Fibroblast of skin of abdomen (primary cell): Measurements from ENCODE around the gene HSPBAP1. TPM values are rescaled to one million over a fixed set of nuclear protein-coding genes. Genes with fewer than 3 reads are reported as not detected.

ENCODE experiments used
- DNase-seq: peaks from one replicate; pipeline ENCODE4 v3.0.0-alpha.2; 2013
- polyA plus RNA-seq, 2 experiments: library from polyadenylated mRNA; unstranded; fragments of 120-200 nt; gene quantifications; one replicate each; pipeline ENCODE4 v1.2.1, GENCODE V29; 2013; ENCODE audit not compliant: insufficient read length in 2 of 2

The HSPBAP1 gene, protein sequence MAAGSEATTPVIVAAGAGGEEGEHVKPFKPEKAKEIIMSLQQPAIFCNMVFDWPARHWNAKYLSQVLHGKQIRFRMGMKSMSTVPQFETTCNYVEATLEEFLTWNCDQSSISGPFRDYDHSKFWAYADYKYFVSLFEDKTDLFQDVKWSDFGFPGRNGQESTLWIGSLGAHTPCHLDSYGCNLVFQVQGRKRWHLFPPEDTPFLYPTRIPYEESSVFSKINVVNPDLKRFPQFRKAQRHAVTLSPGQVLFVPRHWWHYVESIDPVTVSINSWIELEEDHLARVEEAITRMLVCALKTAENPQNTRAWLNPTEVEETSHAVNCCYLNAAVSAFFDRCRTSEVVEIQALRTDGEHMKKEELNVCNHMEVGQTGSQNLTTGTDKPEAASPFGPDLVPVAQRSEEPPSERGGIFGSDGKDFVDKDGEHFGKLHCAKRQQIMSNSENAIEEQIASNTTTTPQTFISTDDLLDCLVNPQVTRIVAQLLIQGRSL
- polyA plus RNA-seq (2013, experiment 1 of 2; ENCODE audit: insufficient read length), result 6.0 TPM
- polyA plus RNA-seq (2013, experiment 2 of 2; ENCODE audit: insufficient read length), result 6.4 TPM

DNA sequence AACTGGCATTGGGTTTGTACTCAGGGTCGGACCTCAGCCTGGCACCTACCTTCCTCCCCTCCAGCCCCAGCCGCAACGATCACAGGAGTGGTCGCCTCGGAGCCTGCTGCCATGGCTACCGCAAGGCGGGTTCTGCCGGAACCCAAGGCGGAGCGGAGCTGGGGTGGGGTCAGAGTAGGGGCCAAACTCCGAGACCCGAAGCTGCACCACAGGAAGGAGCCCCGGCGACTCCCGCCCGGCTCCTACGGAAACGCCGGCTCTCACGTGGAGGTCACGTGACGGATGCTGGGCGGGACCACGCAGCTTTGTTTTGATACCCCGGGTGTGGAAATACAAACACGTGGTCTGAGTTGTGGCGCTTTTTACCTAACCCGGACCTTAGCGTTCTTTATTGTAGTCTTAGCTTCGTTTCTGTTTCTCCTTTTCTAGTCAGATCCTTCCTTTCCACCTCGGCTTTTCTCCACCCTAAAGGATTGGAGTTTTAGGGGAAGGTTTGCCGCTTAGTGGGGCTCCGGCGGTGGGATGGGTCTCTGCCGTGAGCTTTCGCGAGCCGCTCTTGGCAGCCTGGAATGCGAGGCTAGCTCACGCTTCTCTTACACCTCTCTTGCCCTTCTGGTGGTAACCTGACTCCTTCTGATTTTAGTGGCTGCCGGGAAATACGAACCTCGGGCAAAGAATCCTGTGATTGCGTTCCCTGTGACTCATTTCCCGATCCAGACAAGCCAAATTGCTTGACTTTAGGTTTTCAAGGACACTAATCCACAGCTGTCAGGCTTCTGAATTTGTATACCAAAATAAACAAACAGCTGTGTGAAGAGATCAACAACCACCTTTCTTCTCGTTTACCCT is at the start of gene HSPBAP1:
TSS of gene HSPBAP1 (minus strand) at position 264 of the 849 bp plus-strand sequence. CDS start at position 113, 151 bp downstream.
- peak; percentile 89 for DNase-seq

DNA sequence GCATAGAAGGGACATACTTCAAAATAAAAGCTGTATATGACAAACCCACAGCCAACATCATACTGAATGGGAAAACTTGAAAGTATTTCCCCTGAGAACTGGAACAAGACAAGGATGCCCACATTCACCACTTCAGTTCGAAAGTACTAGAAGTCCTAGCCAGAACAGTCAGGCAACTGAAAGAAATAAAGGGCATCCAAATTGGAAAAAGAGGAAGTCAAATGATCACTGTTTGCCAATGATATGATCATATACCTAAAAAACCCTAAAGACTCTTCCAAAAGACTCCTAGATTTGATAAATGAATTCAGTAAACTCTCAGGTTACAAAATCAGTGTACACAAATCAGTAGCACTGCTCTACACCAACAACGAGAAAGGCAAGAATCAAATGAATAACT is 42.0 kb upstream of the HSPBAP1 start:
- DNase-seq, result no peak

DNA sequence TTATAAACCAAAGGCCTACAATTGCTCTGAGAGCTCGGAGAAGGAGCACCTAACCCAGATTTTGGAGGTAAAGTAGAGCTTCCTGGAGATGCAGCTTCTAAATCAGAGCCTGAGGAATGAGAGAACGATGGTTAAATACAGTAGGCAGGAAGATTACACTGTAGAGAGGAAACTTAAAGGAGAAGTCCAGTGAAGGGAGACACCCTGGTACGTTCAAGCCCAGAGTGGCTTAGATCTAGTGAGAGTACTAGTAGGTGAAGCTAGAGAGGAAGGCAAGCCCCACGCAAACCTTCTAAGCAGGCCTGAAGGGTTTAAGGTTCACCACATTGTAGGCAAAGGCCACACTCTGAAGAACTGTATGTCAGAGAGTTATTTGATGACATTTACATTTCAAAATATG is 34.6 kb upstream of the HSPBAP1 start:
- no peak for DNase-seq

DNA sequence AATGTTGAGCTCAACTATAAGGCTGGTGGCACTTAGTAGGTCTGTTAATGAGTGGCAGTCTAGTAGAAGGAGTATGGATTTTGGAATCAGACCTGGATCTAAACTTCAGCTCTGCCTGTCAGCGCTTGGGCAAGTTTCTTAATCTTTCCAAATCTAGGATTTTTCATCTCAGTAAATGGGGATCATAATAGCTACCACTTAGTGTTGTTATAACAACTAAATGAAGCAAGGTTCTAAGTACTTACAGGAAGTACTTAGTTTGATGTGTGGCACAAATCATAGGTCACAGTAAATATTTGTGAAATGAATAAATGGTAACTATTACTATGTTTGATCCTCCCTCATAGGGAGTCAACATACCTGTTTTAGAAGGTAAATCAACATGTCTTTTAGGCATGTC is 32.6 kb upstream of the HSPBAP1 start:
- DNase-seq, result no peak

DNA sequence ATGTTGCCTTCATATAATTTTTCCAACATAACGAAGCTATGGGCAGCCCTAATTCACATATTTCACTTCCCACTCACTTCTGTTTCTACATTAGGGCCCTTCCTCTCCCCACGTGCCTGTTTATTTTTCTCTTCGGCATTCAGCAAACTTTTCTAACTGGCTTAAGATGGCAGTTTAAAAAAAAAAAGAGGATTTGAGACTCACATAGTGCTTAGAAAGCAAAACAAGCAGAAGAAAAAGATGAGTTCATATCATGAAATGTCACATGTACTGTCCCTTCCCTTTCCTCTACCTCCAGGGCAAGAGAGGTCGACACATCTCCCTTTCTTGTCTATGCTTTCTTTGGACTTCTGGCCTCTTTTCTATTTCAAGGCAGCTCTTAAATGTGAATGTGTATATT is 31.8 kb upstream of the HSPBAP1 start:
- no peak for DNase-seq

DNA sequence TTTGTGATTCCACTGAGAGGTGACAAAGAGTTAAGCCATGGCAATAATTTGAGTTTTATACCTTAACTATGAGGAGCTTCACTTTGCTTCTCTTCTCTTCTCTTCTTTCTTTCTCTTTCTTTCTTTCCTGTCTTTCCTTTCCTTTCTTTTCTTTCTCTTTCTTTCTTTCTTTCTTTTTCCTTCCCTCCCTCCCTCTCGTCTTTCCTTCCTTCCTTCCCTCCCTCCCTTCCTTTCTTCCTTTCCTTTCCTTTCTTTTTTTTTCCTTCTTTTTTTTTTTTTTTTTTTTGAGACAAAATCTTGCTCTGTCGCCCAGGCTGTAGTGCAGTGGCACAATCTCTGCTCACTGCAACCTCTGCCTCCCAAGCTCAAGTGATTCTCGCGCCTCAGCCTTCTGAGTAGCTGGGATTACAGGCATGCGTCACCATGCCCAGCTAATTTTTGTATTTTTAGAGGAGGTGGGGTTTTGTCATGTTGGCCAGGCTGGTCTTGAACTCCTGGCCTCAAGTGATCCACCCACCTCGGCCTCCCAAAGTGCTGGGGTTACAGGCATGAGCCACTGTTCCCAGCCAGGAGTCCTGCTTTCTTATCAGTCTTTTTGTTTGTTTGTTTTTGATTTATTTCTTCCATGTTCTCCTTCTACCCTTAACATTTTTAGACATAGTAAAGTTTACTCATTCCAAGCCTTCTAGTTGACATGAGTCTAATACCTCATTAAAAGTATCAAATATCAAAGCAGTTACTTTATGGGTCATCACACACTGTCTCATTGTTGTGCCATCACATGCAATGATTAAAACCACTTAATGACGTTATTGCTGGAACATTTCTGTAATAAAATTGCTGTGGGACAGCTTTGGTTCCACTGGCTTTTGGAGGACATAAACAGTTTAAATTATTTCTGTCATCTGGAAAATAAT is 31.1 kb upstream of the HSPBAP1 start:
- peak; percentile 6 for DNase-seq

DNA sequence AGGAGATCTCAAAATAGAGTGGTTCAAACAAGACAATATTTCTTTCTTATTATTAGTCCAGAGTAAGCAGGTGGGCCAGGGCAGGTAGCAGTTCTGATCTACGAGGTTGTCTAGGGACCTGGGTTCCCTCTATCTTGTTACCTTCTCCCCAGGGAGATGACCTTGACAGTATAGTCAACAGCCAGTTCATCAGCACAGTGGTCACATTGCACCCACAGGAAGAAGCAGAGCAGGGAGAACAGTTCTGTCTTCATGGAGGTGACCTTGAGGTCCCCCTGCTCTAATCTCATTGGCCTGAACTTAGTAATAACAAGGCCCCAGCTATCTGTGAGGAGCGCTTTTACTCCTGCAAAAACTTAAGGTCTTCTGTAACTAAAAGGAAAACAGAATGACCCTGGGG is 23.0 kb upstream of the HSPBAP1 start:
- DNase-seq, result no peak

DNA sequence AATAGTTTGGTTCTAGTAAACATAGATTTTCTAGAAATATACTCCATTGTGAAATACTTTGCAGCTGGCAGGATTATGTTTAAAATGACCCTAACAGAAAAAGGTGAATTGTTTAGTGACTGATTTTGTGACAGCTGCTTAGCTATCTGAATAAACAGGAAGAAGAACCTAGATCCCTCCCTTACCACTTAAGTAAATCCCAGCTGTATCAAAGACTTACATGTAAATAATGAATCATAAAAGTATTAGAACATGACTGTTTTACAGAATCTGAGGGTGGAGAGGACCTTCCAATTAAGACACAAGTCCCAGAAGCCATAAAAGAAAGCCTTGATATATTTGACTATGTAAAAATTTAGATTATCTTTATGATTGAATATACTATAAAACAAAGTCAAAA is 17.1 kb upstream of the HSPBAP1 start:
- DNase-seq, result no peak

DNA sequence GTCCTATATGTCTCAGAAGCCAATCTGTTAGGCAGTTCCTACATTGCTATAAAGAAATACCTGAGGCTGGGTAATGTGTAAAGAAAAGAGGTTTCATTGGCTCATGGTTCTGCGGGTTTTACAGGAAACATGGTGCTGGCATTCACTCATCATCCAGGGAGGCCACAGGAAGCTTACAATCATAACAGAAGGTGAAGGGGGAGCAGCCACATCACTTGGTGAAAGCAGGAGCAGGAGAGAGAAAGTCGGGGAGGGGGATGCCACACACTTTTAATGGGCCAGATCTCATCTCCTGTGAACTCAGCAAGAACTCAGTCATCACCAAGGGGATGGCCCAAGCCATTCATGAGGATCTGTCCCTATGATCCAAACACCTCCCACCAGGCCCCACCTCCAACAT is 10.3 kb upstream of the HSPBAP1 start:
- DNase-seq, result no peak

DNA sequence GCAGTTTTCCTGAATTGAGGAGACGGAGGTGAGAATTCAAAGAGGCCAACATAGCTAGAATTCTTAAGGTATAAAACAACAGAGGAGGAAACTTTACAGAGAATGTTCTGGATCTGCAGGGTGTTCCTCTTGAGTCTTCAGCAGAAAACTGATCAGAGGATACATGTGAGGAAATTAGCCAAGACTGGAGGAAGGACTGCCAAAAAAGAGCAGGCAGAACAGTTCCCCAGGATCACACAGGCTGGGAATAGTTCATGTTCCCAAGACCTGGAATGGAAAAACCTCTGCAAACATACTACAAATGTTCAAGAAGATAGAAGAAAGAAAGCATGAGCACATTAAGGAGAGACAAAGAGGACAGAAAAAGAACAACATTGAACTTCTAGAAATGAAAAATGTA is 8.7 kb upstream of the HSPBAP1 start:
- no peak for DNase-seq

DNA sequence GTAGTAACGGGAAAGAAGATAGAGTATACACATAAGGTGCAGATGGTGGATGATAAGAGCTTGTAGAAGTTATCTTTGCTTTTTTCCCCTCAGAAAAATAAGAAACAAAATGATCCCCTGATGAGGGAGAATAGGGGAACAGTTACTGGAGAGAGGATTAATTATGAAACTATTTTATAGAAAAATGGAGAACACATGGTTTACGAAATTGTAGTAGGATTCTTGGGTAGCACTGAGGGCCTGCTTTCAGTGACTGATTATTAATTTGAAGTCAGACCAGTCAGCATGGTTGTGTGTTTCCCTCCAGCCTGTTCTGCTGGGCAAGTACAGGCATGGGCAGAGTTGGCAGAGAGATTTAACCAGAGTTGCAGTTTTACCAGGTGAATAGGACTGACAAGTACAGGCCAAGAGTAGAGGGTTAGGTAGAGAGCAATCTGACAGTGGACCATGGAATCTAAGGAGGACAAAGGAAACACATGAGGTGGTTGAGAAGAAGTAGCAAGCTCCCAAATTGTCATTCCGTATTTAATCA is 7.1 kb upstream of the HSPBAP1 start:
- DNase-seq, result no peak

DNA sequence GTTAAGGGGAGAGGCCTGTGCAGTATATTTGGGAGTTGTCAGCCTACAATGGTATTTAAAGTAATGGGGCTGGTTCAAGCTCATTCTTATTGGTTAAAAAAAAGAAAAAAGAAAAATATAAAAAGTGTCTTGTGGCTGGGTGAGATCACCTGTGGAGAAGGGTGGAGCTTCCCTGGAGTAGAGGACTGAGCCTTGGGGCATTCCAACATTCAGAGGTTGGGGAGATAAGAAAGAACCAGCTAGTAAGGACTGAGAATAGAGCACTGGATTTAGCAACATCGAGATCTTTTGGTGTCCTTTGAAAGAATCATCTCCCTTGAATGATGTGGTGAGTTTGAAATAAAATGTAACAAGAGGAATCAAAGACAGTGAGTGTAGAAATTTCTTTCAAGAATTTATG is 6.4 kb upstream of the HSPBAP1 start:
- no peak for DNase-seq

DNA sequence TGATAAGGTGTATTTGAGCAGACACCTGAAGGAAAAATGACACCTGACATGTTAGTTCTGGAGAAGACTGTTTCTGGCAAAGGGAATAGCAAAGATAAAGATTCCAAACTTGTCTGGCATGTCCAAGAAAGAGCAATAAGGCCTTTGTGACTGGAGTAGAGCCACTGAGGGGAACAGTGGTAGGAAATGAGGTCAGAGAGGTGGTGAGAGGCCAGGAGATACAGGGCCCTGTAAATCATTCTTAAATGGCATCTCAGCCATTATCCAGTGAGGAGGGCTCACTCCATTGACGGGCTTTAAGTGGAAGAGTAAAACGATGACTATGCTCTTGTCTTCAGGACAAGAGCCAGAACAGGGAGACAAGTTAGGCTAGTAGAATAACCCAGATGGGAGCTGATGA is 5.7 kb upstream of the HSPBAP1 start:
- no peak for DNase-seq

DNA sequence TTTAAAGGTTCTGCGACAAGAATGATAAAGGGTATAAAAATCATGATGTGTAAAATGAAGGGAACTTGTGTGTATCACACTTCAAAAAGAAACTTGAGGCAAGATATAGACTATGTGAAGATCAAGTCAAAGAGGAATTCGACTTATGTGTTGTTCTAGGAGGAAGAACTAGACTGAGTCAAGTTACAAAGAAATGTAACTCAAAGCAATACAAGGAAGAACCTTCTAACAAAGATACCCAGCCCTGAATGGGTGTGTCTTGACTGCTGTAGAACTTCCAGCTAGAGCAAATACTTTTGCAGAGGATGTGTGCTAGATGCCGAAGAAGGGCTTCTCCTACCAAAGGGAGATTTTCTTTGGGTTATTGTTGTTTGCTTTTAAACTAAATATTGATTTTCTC is 3.7 kb upstream of the HSPBAP1 start:
- peak; percentile 6 for DNase-seq

DNA sequence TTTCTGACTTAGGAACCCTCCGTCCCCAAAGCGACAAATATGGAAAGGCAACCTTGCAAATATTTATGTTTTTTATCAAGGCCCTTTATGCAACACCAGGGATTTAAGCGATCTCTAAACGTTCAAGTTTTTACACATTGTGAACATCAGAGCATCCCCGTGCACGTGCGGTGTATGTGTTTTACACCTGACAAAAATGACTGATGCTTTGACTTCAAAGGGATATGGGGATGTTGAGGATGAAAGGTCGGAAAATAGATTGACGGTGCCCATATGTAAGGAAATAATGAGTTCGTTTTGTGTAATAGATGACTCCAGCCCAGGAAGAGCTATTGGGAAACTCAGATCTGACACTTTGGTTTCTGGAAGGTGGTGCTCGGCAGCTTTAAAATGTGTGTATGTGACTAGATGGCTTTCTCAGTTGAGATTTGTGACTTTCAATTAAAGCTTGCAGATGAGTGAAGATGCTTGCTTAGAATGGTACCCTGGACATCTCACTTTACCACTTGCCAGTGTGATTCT is 2.1 kb upstream of the HSPBAP1 start:
- DNase-seq, result no peak

DNA sequence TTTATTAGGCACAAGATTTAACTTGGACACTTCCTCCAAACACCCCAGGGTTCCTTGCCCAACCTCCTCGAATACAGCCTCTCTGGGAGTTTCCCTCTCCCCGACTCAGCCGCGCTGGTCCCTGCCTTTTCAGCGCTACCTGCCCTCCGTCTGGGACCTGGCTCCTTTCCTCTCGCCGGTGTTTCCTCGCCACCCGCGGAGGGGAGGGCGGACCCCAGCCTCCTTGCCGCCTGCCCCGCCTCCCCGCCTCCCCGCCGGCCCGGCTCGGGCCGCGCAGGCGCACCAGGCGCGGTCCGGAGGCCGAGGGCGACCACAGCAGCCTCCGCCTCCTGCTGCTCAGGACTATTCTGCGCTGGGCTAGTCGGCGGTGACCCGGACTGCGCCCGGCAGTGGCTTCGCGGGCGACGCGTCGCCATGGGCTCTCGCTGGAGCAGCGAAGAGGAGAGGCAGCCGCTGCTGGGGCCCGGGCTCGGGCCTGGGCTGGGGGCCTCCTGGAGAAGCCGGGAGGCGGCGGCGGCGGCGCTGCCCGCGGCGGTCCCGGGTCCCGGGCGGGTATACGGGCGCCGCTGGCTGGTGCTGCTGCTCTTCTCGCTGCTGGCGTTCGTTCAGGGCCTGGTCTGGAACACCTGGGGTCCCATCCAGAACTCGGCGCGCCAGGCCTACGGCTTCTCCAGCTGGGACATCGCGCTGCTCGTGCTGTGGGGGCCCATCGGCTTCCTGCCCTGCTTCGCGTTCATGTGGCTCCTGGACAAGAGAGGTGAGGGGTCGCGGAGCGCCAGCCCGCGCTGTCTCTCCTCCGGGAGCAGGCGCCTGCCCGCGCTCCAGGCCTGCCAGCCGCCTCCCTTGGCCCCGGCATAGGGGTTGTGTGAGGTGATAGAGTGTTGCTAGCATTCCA is 1.4 kb upstream of the HSPBAP1 start, which contains the start of gene SLC49A4:
TSS of gene SLC49A4 (plus strand) at position 291 of the 895 bp plus-strand sequence. CDS start at position 415, 124 bp downstream.
- peak; percentile 66 for DNase-seq

DNA sequence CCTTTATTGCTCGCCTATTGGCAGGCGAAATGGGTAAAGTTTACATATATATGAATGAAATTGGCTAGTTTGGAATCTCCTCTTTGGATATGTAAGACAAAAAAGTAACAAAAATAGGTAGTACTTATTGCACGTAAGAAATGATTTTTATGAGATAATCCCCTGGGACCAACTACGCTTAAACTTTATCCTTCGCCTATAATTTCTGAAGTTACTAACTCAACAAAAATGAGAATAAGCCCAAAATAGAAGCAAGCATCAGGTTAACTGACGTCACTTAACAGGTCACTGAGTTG is 800 bp upstream of the HSPBAP1 start:
- no peak for DNase-seq

DNA sequence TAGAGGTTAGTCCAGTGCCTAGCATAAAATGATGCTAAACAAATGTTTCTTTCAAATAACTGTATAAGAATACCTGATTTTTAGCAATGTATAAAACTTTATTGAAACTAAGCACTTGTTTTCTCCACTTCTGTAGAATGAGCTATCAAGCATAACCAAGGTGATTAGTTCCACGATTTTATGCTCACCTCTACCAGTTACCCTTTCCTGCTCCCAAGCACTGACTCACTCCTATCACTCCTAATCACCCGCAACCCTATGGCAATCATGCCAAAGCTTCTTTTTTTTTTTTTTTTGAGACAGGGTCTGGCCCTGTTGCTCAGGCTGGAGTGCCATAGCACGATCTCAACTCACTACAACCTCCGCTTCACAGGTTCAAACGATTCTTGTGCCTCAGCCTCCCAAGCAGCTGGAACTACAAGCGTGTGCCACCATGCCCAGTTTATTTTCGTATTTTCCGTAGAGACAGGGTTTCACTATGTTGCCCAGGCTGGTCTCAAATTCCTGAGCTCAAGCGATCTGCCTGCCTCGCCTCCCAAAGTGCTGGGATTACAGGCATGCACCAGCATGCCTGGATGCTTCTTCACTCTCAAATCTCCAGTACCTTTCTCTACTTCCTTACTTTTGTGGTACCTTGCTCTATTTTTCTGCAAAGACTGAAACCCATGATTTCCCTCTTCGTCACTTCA is 3.9 kb downstream of the HSPBAP1 start:
- no peak for DNase-seq

DNA sequence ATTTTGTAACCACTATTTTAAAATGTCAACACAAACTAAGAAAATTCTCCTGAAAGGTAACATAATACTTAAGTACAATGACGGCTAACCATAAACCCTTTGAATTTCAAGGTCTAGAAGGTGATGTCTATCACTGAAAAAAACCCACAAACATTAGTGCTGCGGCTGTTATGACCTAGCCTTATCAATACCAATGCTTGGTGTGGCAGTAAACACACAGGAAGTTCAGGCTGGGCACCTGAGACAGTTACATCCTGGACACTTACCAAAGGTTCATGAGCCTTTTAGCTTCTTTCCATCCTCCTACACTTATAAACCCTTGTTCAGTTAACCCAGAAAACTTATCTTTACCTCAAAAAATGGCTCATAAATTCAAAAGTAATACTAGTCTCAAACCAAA is 5.8 kb downstream of the HSPBAP1 start:
- no peak for DNase-seq

DNA sequence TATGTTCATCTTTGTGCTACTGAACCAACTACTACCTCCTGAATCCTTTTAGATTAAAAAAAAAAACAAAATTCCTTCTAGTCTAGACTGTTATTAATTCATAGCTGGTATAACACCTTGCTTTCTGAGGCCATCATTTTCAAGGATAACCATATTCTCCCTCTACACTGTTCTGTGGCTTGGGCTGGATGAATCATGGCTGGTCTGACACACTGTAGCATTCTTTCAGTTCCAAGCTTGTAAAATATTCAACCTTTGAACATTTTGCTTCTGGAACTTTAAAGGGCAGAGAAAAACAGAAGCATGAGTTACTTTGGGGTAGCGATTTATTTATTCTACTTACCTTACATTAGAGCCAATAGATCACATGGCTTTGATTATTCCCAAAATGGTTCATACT is 7.6 kb downstream of the HSPBAP1 start:
- peak; percentile 81 for DNase-seq
